ENCODE data around the gene MRPS18A. TPM values are rescaled to one million over a fixed set of nuclear protein-coding genes. Genes with fewer than 3 reads are reported as not detected.

MRPS18A gene
- total RNA-seq, 5 donors from 2014 or later (not counting 1 experiment from before 2014, with no cell fraction given): 22.9 to 34.9 (median 30.6) TPM

- ChIA-PET CTCF (interaction anchor here (0.6 to 2.0 kb wide), 6 partner anchors 37 to 354 kb away, joined by 3 to 25 read pairs (median 8); partner anchors contain the start of gene MRPS18A (in 1 of the 2)), POLR2A (interaction anchor here in 1 of 2 donors (0.6 kb wide), 1 partner anchor 1719 kb away, joined by 7 read pairs; no protein-coding TSS in a partner anchor)
- Histone ChIP-seq H3K36me3 (ENCODE audit: control insufficient read depth in 2 of 2, extremely low read depth in 1 of 2, insufficient read depth in 1 of 2, low read length in 1 of 2) (no peaks in the 10 kb centered on the region), H3K27me3 (replicated peaks in 1 of 2; ENCODE audit: control insufficient read depth in 2 of 2, extremely low read depth in 1 of 2, insufficient read depth in 2 of 2, low read length in 1 of 2) (peaks cover 0 to under 1% of the 10 kb centered on the region in 2 experiments), H3K9me3 (no peaks in the 10 kb centered on the region), H3K4me1 (ENCODE audit: control insufficient read depth in 1 of 2, extremely low read depth in 1 of 2, insufficient read depth in 2 of 2, low read length in 2 of 2) (peaks cover 15 to 27% of the 10 kb centered on the region in 2 experiments), H3K4me3 (ENCODE audit: control insufficient read depth in 1 of 2, extremely low read depth in 1 of 2, low read length in 1 of 2) (no peak overlapping the region), H3K27ac (ENCODE audit: low read length) (peak overlapping the region; percentile 43)
- H3K4me1 Mint-ChIP-seq: peaks cover 22 to 37% (median 24%) of the 10 kb centered on the region in 3 donors
- peak overlapping the region in 2 of 3 donors; percentile 28 to 63 for H3K4me3 Mint-ChIP-seq
- no peaks in the 10 kb centered on the region for H3K36me3 Mint-ChIP-seq
- peaks cover 0 to 3% of the 10 kb centered on the region in 2 donors for H3K27me3 Mint-ChIP-seq
- WGBS (ENCODE audit: insufficient coverage): 2% methylated on average over 13 of the region's 17 CpGs
- H3K9me3 Mint-ChIP-seq: no peaks in the 10 kb centered on the region
- H3K27ac Mint-ChIP-seq: peak overlapping the region; percentile 55 to 86
- DNase-seq: peak; percentile 20 to 86 (median 73)
- peak; percentile 78 to 88 (median 86) for ATAC-seq (replicated peaks in 1 of 4)
Observed at GRCh38 chr6:43724914-43725642, 37.5 kb upstream of the MRPS18A start.

GRCh38 chr6:43724354-43724753 is 36.8 kb upstream of the MRPS18A start:
- CTCF ChIA-PET: interaction anchor here (0.7 to 2.0 kb wide), 5 partner anchors 37 to 355 kb away, joined by 3 to 25 read pairs (median 9); partner anchors contain the start of gene MRPS18A (in 1 of the 2)
- WGBS (ENCODE audit: insufficient coverage): no CpG with 5 or more reads among the region's 2 CpGs
- Mint-ChIP-seq H3K4me3 (peak overlapping the region in 1 of 3 donors; percentile 63), H3K4me1 (peaks cover 22 to 37% (median 24%) of the 10 kb centered on the region in 3 donors), H3K9me3 (no peaks in the 10 kb centered on the region), H3K36me3 (no peaks in the 10 kb centered on the region), H3K27ac (peak overlapping the region; percentile 52 to 86), H3K27me3 (peaks cover 0 to 4% of the 10 kb centered on the region in 2 donors)
- H3K27me3 ChIP-seq (replicated peaks in 1 of 2; ENCODE audit: control insufficient read depth in 2 of 2, extremely low read depth in 1 of 2, insufficient read depth in 2 of 2, low read length in 1 of 2): peaks cover 0 to 8% of the 10 kb centered on the region in 2 experiments
- no peak overlapping the region for H3K27ac ChIP-seq (ENCODE audit: low read length)
- no peaks in the 10 kb centered on the region for H3K36me3 ChIP-seq (ENCODE audit: control insufficient read depth in 2 of 2, extremely low read depth in 1 of 2, insufficient read depth in 1 of 2, low read length in 1 of 2)
- H3K4me1 ChIP-seq (ENCODE audit: control insufficient read depth in 1 of 2, extremely low read depth in 1 of 2, insufficient read depth in 2 of 2, low read length in 2 of 2): peaks cover 15 to 27% of the 10 kb centered on the region in 2 experiments
- DNase-seq (peak in 1 of 35 experiments; percentile 10), ATAC-seq (replicated peaks in 1 of 4) (no peak)
- no peaks in the 10 kb centered on the region for H3K9me3 ChIP-seq
- no peak overlapping the region for H3K4me3 ChIP-seq (ENCODE audit: control insufficient read depth in 1 of 2, extremely low read depth in 1 of 2, low read length in 1 of 2)
- POLR2A ChIA-PET: interaction anchor here in 1 of 2 donors (0.6 kb wide), 1 partner anchor 1719 kb away, joined by 7 read pairs; no protein-coding TSS in a partner anchor

- H3K27ac ChIP-seq (ENCODE audit: low read length): no peak overlapping the region
- peak; percentile 24 to 82 (median 61) for DNase-seq
- H3K27me3 ChIP-seq (replicated peaks in 1 of 2; ENCODE audit: control insufficient read depth in 2 of 2, extremely low read depth in 1 of 2, insufficient read depth in 2 of 2, low read length in 1 of 2): peaks cover 0 to 10% of the 10 kb centered on the region in 2 experiments
- Mint-ChIP-seq H3K36me3 (no peaks in the 10 kb centered on the region), H3K27me3 (peaks cover 0 to 4% of the 10 kb centered on the region in 2 donors), H3K4me3 (peak overlapping the region in 1 of 3 donors; percentile 63), H3K9me3 (no peaks in the 10 kb centered on the region), H3K4me1 (peaks cover 22 to 37% (median 24%) of the 10 kb centered on the region in 3 donors), H3K27ac (no peak overlapping the region)
- peak; percentile 60 to 76 (median 65) for ATAC-seq (replicated peaks in 1 of 4)
- H3K4me3 ChIP-seq (ENCODE audit: control insufficient read depth in 1 of 2, extremely low read depth in 1 of 2, low read length in 1 of 2): no peak overlapping the region
- H3K9me3 ChIP-seq: no peaks in the 10 kb centered on the region
- peaks cover 15 to 27% of the 10 kb centered on the region in 2 experiments for H3K4me1 ChIP-seq (ENCODE audit: control insufficient read depth in 1 of 2, extremely low read depth in 1 of 2, insufficient read depth in 2 of 2, low read length in 2 of 2)
- ChIA-PET CTCF (interaction anchor here (0.7 to 2.0 kb wide), 5 partner anchors 36 to 355 kb away, joined by 3 to 25 read pairs (median 9); partner anchors contain the start of gene MRPS18A (in 1 of the 2)), POLR2A (no interaction called here)
- H3K36me3 ChIP-seq (ENCODE audit: control insufficient read depth in 2 of 2, extremely low read depth in 1 of 2, insufficient read depth in 1 of 2, low read length in 1 of 2): no peaks in the 10 kb centered on the region
- 68% methylated on average over 5 of the region's 9 CpGs for WGBS (ENCODE audit: insufficient coverage)
Observed at GRCh38 chr6:43723737-43724295, 36.2 kb upstream of the MRPS18A start.

- H3K4me3 Mint-ChIP-seq: no peak overlapping the region
- Histone ChIP-seq H3K36me3 (ENCODE audit: control insufficient read depth in 2 of 2, extremely low read depth in 1 of 2, insufficient read depth in 1 of 2, low read length in 1 of 2) (no peaks in the 10 kb centered on the region), H3K4me3 (ENCODE audit: control insufficient read depth in 1 of 2, extremely low read depth in 1 of 2, low read length in 1 of 2) (no peak overlapping the region), H3K9me3 (no peaks in the 10 kb centered on the region), H3K4me1 (ENCODE audit: control insufficient read depth in 1 of 2, extremely low read depth in 1 of 2, insufficient read depth in 2 of 2, low read length in 2 of 2) (peaks cover 15 to 27% of the 10 kb centered on the region in 2 experiments), H3K27ac (ENCODE audit: low read length) (no peak overlapping the region), H3K27me3 (replicated peaks in 1 of 2; ENCODE audit: control insufficient read depth in 2 of 2, extremely low read depth in 1 of 2, insufficient read depth in 2 of 2, low read length in 1 of 2) (peaks cover 0 to 14% of the 10 kb centered on the region in 2 experiments)
- H3K36me3 Mint-ChIP-seq: no peaks in the 10 kb centered on the region
- no peak overlapping the region for H3K27ac Mint-ChIP-seq
- DNase-seq: no peak
- peaks cover 22 to 37% (median 24%) of the 10 kb centered on the region in 3 donors for H3K4me1 Mint-ChIP-seq
- 69% methylated on average over 6 of the region's 10 CpGs for WGBS (ENCODE audit: insufficient coverage)
- ATAC-seq (replicated peaks in 1 of 4): no peak
- no peaks in the 10 kb centered on the region for H3K9me3 Mint-ChIP-seq
- peaks cover 4 to 7% of the 10 kb centered on the region in 2 donors for H3K27me3 Mint-ChIP-seq
- ChIA-PET CTCF (no interaction called here), POLR2A (no interaction called here)
Observed at GRCh38 chr6:43722920-43723545, 35.4 kb upstream of the MRPS18A start.

GRCh38 chr6:43720999-43721398 is 33.4 kb upstream of the MRPS18A start:
- peaks cover 4 to 13% of the 10 kb centered on the region in 2 donors for H3K27me3 Mint-ChIP-seq
- CTCF ChIA-PET: interaction anchor here in 1 of 2 donors (0.7 kb wide), 1 partner anchor 46 kb away, joined by 4 read pairs; no protein-coding TSS in a partner anchor
- H3K9me3 Mint-ChIP-seq: no peaks in the 10 kb centered on the region
- DNase-seq (no peak), ATAC-seq (replicated peaks in 1 of 4) (no peak)
- Histone ChIP-seq H3K36me3 (ENCODE audit: control insufficient read depth in 2 of 2, extremely low read depth in 1 of 2, insufficient read depth in 1 of 2, low read length in 1 of 2) (no peaks in the 10 kb centered on the region), H3K27ac (ENCODE audit: low read length) (no peak overlapping the region), H3K4me3 (ENCODE audit: control insufficient read depth in 1 of 2, extremely low read depth in 1 of 2, low read length in 1 of 2) (no peak overlapping the region), H3K4me1 (ENCODE audit: control insufficient read depth in 1 of 2, extremely low read depth in 1 of 2, insufficient read depth in 2 of 2, low read length in 2 of 2) (peaks cover 15 to 25% of the 10 kb centered on the region in 2 experiments), H3K9me3 (no peaks in the 10 kb centered on the region), H3K27me3 (replicated peaks in 1 of 2; ENCODE audit: control insufficient read depth in 2 of 2, extremely low read depth in 1 of 2, insufficient read depth in 2 of 2, low read length in 1 of 2) (peaks cover 0 to 22% of the 10 kb centered on the region in 2 experiments)
- H3K4me1 Mint-ChIP-seq: peaks cover 22 to 28% (median 24%) of the 10 kb centered on the region in 3 donors
- WGBS (ENCODE audit: insufficient coverage): no CpG with 5 or more reads among the region's 4 CpGs
- no peak overlapping the region for H3K4me3 Mint-ChIP-seq
- POLR2A ChIA-PET: no interaction called here
- H3K36me3 Mint-ChIP-seq: no peaks in the 10 kb centered on the region
- no peak overlapping the region for H3K27ac Mint-ChIP-seq

- Mint-ChIP-seq H3K27ac (no peak overlapping the region), H3K9me3 (no peaks in the 10 kb centered on the region), H3K36me3 (no peaks in the 10 kb centered on the region), H3K4me1 (peaks cover 8 to 13% (median 10%) of the 10 kb centered on the region in 3 donors), H3K27me3 (peaks cover 7 to 13% of the 10 kb centered on the region in 2 donors), H3K4me3 (no peak overlapping the region)
- H3K27me3 ChIP-seq (replicated peaks in 1 of 2; ENCODE audit: control insufficient read depth in 2 of 2, extremely low read depth in 1 of 2, insufficient read depth in 2 of 2, low read length in 1 of 2): peaks cover 0 to 28% of the 10 kb centered on the region in 2 experiments
- peaks cover 4 to 10% of the 10 kb centered on the region in 2 experiments for H3K4me1 ChIP-seq (ENCODE audit: control insufficient read depth in 1 of 2, extremely low read depth in 1 of 2, insufficient read depth in 2 of 2, low read length in 2 of 2)
- POLR2A ChIA-PET: interaction anchor here in 1 of 2 donors (0.6 kb wide), 1 partner anchor 36 kb away, joined by 4 read pairs; no protein-coding TSS in a partner anchor
- H3K27ac ChIP-seq (ENCODE audit: low read length): no peak overlapping the region
- no peaks in the 10 kb centered on the region for H3K9me3 ChIP-seq
- no peak for DNase-seq
- CTCF ChIA-PET: no interaction called here
- 100% methylated on average over 2 of the region's 7 CpGs for WGBS (ENCODE audit: insufficient coverage)
- no peak overlapping the region for H3K4me3 ChIP-seq (ENCODE audit: control insufficient read depth in 1 of 2, extremely low read depth in 1 of 2, low read length in 1 of 2)
- no peaks in the 10 kb centered on the region for H3K36me3 ChIP-seq (ENCODE audit: control insufficient read depth in 2 of 2, extremely low read depth in 1 of 2, insufficient read depth in 1 of 2, low read length in 1 of 2)
- no peak for ATAC-seq (replicated peaks in 1 of 4)
Observed at GRCh38 chr6:43719511-43719910, 31.9 kb upstream of the MRPS18A start.
